Endometrial microvascular endothelial cells (primary cell): ENCODE measurements around the gene ARHGEF7. TPM values are rescaled to one million over a fixed set of nuclear protein-coding genes. Genes with fewer than 3 reads are reported as not detected.

Experiments used
- in situ Hi-C: cut with HindIII; loops from 2 replicates; pipeline ENCODE4 v1.10.0; 2017; ENCODE audit warnings: low sequenced_read_pairs, low pct_unique_long_range_greater_than_20kb; ENCODE audit errors: inconsistent ontology term
- total RNA-seq: library from RNA; depleted of rRNA; stranded (reverse); fragments of >200 nt; gene quantifications from one replicate; pipeline ENCODE4 v1.2.3, GENCODE V29; 2015; ENCODE audit errors: inconsistent ontology term

The ARHGEF7 gene
- total RNA-seq, 1 donor from 2014 or later = 65.7 TPM

GRCh38 chr13:111324736-111325135 is 209.6 kb downstream of the ARHGEF7 start:
- in situ Hi-C loops = no loop called here

DNA sequence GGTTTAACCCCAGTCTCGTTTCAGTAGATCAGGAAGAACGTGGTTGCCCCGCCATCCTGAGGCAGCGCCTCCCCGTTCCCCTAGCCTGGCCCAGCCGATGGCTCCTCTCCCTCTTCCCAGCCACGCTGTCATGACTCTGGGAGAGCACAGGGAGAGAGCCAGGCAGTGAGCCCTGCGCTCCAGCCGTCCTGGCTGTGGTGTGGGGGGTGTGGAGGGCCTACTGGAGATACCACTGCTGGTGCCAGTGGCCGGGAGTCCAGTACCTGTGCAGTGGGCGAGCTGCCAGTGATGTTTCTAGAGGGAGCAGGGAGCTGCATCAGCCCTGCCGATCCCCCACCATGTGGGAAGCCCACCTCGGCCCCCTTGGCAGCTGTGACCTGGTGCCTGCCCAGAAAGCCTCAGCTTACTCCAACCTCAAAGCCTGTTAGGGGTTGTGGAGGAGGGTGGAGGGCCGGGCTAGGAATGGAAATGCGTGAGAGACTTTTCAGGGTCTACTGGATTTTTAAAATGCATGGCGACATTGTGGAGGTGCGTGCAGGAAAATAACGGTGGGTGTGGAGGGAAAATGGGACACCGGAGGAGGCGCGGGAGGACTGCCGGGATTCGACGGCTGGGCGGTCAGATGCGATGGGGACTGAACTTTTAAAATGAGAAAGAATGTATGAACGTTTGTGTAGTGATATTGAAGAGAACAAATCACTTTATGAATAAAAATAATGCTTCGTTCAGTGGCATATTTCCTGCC is 210.2 kb downstream of the ARHGEF7 start:
- in situ Hi-C loops = no loop called here

DNA sequence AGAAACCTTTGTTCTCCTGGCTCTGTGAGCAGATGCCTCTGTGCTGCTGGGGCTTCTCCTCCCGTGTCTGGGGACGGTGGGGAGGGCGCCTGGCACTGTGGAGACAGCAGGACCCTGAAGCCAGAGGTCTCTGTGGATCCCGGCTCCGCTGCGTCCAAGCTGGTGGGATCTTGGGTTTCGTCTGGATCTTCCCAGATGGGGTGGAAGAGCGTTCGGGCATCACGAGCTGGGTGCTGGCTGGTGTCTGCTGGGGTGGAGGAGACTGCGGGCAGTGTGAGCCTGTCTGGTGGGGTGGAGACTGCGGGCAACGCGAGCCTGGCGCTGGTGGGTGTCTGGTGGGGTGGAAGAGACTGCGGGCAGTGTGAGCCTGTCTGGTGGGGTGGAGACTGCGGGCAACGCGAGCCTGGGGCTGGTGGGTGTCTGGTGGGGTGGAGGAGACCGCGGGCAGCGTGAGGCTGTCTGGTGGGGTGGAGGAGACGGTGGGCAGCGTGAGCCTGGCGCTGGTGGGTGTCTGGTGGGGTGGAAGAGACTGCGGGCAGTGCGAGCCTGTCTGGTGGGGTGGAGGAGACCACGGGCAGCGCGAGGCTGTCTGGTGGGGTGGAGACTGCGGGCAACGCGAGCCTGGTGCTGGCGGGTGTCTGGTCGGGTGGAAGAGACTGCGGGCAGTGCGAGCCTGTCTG is 211.0 kb downstream of the ARHGEF7 start:
- in situ Hi-C loops = no loop called here

DNA sequence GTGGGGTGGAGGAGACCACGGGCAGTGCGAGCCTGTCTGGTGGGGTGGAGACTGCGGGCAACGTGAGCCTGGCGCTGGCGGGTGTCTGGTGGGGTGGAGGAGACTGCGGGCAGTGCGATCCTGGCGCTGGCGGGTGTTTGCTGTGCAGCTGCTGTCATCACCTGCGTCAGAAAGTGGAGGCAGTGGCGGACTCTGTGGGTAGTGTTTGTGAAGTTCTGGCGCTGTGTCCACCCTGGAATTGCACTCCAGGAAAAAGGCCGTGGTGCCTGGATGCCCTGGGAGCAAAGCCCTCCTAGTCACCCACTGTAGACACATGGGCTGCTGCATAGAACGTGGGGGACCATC is 211.5 kb downstream of the ARHGEF7 start:
- in situ Hi-C loops = no loop called here

- in situ Hi-C loops = no loop called here
Observed at GRCh38 chr13:111326981-111327642, 212.0 kb downstream of the ARHGEF7 start.

DNA sequence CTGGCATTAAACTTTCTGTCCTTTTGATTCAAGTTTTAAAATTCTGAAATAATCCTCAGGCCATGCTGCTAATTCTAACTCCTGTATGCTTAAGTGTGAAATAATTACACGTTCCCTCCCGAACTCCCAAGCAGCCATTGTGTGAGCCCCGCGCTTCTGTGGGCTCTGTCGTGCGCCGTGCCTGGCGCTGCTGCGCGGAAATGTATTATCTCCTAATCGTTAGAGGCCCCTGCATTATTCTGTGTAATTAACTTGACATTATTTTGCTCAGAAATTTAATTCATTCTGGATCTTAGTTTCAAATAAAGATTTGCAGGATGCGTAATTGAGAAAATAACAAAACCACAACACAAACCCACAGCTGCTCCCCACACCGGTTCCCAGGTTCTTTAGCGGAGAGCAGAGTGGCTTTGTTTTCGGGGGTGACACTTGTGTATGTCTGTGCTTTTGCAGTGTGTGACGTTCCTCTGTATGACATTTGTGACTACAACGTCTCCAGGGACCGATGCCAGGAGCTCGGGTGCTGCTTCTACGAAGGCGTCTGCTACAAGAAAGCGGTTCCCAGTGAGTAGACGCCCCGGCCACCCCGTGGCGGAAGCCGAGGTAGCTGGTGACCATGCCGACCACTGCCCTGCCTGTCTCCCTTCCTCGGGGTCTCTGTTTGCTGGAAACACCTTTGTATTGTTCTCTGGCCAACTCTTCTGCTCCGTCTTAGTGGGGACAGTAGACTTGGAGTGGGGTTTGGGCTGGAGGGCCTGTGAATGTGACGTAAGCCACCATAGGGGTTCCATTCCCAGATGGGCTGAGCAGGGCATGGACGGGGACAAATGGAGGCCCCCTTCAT is 212.8 kb downstream of the ARHGEF7 start:
- in situ Hi-C loops = no loop called here

DNA sequence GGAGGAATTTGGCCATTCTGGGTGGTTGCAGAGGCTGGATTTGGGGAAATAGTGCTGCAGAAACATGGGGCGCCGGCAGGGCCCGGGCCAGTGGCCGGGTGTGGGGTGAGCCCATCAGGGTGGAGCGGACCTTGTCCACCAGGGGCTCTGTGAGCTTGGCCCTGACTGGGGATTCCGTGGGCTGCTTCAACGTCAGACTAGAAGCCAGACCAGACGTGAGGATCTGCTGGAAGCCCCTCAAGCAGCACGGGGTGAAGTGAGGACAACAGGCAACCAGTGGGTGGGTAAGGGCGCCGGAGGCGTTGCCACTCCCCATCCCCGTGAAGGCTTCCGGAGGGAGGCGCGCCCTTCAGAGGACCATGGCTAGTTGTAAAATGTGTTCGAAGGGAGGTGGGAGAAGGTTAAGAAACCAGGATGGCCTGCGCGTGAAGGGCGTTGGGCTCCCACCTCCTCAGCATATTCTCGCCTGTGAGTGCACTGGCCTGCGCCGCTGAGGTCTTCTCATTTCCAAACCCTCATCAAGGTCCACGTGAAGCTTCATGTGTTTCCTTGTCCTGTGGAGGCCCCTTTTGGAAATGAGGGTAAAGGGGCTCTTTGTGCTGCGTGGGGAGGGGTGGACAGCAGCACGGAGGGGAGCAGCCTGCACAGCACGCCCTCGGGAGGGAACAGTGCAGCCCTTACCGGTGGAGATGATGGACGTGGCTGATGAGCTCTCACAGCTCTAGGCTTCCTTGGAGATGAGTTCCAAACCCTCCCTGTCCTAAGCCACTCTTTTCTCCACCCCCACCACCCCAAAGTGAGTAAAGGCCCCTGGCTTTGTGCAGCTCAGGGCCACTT is 213.7 kb downstream of the ARHGEF7 start:
- in situ Hi-C loops = no loop called here

- in situ Hi-C loops = no loop called here
Observed at GRCh38 chr13:111329641-111330040, 214.5 kb downstream of the ARHGEF7 start.

DNA sequence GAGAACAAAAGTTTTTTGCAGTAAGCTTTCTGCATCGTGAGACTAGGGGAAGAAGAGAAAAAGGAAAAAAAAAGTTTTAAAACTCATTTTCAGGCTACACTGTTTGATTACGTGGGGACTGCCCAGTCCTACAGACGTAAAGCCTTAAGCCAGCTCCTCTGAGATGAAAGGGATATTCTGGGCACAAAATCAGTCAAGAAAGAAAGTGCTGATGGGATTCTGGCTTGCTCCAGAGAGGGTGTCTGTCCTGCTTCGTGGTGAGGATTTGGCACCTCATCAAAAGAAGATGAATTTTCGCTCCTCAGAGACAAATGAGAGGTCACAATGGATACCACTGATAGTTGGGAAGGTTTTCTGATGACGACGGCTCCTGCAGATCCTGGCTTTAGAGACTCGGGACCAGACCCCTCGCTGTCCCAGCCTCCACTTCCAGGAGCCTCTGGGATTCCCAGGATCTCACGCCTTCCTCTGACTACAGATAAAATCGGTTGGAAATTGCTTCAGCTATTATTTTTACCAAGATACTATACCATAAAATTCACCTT is 215.0 kb downstream of the ARHGEF7 start:
- in situ Hi-C loops = no loop called here

DNA sequence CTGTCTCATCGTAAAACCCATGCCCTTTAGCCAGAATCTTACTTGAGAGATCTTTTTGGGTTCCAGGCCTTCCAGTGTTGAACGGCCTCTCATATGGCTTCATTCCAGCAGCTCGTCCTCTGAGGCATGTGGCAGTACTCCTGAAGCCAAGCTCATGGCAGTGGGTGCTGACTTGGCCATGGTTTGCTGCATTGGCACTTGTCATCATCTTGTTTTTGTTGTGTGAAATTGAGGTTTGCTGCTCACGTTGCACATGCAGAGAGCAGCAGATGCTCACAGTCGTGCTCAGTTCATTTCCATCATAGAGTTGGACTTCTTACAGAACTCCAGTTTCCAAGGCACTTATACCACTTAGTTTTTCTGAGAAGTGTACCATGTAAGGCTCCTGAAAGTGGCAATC is 220.2 kb downstream of the ARHGEF7 start:
- in situ Hi-C loops = no loop called here

GRCh38 chr13:111336666-111337065 is 221.6 kb downstream of the ARHGEF7 start:
- in situ Hi-C loops = no loop called here

- in situ Hi-C loops = no loop called here
Observed at GRCh38 chr13:111337206-111337605, 222.1 kb downstream of the ARHGEF7 start.

GRCh38 chr13:111337741-111338140 is 222.6 kb downstream of the ARHGEF7 start:
- in situ Hi-C loops = no loop called here

DNA sequence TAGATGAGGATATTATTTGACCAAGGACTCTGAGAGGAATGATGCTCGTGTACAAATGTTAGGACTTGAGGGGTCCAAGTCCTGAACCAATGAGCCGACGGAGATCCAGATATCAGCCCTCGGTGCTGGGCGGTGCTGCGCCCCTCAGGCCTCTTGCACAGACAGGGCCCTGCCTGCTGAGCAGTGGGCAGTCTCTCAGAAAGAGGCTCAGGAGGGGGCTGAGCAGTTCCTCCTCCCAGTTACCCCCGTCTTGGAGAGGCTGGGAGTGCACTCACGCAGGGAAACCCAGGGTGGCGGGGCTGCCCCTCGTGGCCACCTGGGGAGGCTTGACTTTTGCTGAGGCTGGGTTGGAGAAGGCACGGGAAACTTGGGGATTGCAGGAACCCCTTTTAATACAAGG is 223.7 kb downstream of the ARHGEF7 start:
- in situ Hi-C loops = no loop called here

GRCh38 chr13:111339366-111340143 is 224.4 kb downstream of the ARHGEF7 start:
- in situ Hi-C loops = no loop called here

DNA sequence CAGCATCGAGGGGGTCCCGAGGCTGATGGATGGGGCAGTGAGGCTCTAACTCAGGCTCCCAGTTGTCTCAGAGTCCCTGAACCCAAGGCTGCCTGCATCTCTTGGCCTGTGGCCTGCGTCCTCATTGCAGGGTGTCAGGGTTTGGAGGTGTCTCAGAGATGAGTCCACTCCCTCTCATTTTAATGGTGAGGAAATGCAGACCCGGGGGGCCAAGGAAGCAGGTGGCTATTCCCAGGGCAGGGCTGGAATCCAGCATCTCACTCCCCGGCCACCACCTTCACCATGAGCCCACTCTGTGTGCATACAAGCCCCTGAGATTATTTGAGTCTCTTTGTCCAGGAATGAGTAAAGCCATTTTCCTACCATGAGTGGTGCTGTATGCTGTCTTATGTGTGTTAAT is 226.8 kb downstream of the ARHGEF7 start:
- in situ Hi-C loops = no loop called here

- in situ Hi-C loops = no loop called here
Observed at GRCh38 chr13:111342721-111343120, 227.6 kb downstream of the ARHGEF7 start.
